Measurements from ENCODE around the gene GNG14.

Gene GNG14

GRCh38 chr19:12695096-12695495 is 7.3 kb downstream of the GNG14 start:
- TF ChIP-seq CTCF (IDR thresholded peaks at IDR 0.05; ENCODE audit: low read length) (no peak), EZH2 (IDR thresholded peaks at IDR 0.05; ENCODE audit: borderline replicate concordance, low read length) (no peak)
- Histone ChIP-seq H3K4me3 (ENCODE audit: low read depth, low read length, poor library complexity, severe bottlenecking) (peak overlapping the region; percentile 80), H3K9ac (ENCODE audit: low read length) (peak overlapping the region; percentile 72; the same call in 1 of the 2 replicates), H3K27ac (ENCODE audit: low read depth, low read length, poor library complexity, severe bottlenecking) (no peak overlapping the region), H3K79me2 (ENCODE audit: insufficient read depth, low read length) (no peaks in the 10 kb centered on the region), H3K4me2 (ENCODE audit: low read length) (peak overlapping the region; percentile 89; the same call in 1 of the 2 replicates), H3K9me2 (ENCODE audit: low read depth, low read length) (no peaks in the 10 kb centered on the region), H4K20me1 (ENCODE audit: insufficient read depth, low read length) (no peaks in the 10 kb centered on the region), H3K27me3 (ENCODE audit: insufficient read depth, low read length) (no peaks in the 10 kb centered on the region), H3K4me1 (ENCODE audit: insufficient read depth, low read length, severe bottlenecking) (peaks cover 20% of the 10 kb centered on the region), H3K9me3 (ENCODE audit: low read length) (no peaks in the 10 kb centered on the region), H3K36me3 (ENCODE audit: insufficient read depth, low read length) (peaks cover 19% of the 10 kb centered on the region; the same call in 1 of the 2 replicates), H3F3A (ENCODE audit: insufficient read depth, low read length) (peaks cover 7% of the 10 kb centered on the region; the same call in 1 of the 2 replicates), H2AFZ (ENCODE audit: low read length) (no peak overlapping the region)

- Histone ChIP-seq H3K4me3 (ENCODE audit: low read depth, low read length, poor library complexity, severe bottlenecking) (peak overlapping the region; percentile 80), H3F3A (ENCODE audit: insufficient read depth, low read length) (peaks cover 7% of the 10 kb centered on the region; the same call in 1 of the 2 replicates), H2AFZ (ENCODE audit: low read length) (no peak overlapping the region), H3K9ac (ENCODE audit: low read length) (peak overlapping the region; percentile 72), H3K27ac (ENCODE audit: low read depth, low read length, poor library complexity, severe bottlenecking) (no peak overlapping the region), H4K20me1 (ENCODE audit: insufficient read depth, low read length) (no peaks in the 10 kb centered on the region), H3K27me3 (ENCODE audit: insufficient read depth, low read length) (no peaks in the 10 kb centered on the region), H3K4me2 (ENCODE audit: low read length) (peak overlapping the region; percentile 89), H3K9me2 (ENCODE audit: low read depth, low read length) (no peaks in the 10 kb centered on the region), H3K36me3 (ENCODE audit: insufficient read depth, low read length) (peaks cover 22% of the 10 kb centered on the region; the same call in 1 of the 2 replicates), H3K4me1 (ENCODE audit: insufficient read depth, low read length, severe bottlenecking) (peaks cover 20% of the 10 kb centered on the region), H3K79me2 (ENCODE audit: insufficient read depth, low read length) (no peaks in the 10 kb centered on the region), H3K9me3 (ENCODE audit: low read length) (no peaks in the 10 kb centered on the region)
- TF ChIP-seq EZH2 (IDR thresholded peaks at IDR 0.05; ENCODE audit: borderline replicate concordance, low read length) (no peak), CTCF (IDR thresholded peaks at IDR 0.05; ENCODE audit: low read length) (no peak)
Measured at GRCh38 chr19:12695514-12695913, 7.7 kb downstream of the GNG14 start.

GRCh38 chr19:12695997-12696365 is 8.2 kb downstream of the GNG14 start:
- Histone ChIP-seq H2AFZ (ENCODE audit: low read length) (no peak overlapping the region), H3K4me1 (ENCODE audit: insufficient read depth, low read length, severe bottlenecking) (peaks cover 20% of the 10 kb centered on the region), H4K20me1 (ENCODE audit: insufficient read depth, low read length) (no peaks in the 10 kb centered on the region), H3K4me2 (ENCODE audit: low read length) (peak overlapping the region; percentile 89), H3K27me3 (ENCODE audit: insufficient read depth, low read length) (no peaks in the 10 kb centered on the region), H3F3A (ENCODE audit: insufficient read depth, low read length) (peaks cover 7% of the 10 kb centered on the region; the same call in 1 of the 2 replicates), H3K4me3 (ENCODE audit: low read depth, low read length, poor library complexity, severe bottlenecking) (peak overlapping the region; percentile 80), H3K79me2 (ENCODE audit: insufficient read depth, low read length) (no peaks in the 10 kb centered on the region), H3K36me3 (ENCODE audit: insufficient read depth, low read length) (peaks cover 26% of the 10 kb centered on the region), H3K9me2 (ENCODE audit: low read depth, low read length) (no peaks in the 10 kb centered on the region), H3K9ac (ENCODE audit: low read length) (peak overlapping the region; percentile 72), H3K9me3 (ENCODE audit: low read length) (no peaks in the 10 kb centered on the region), H3K27ac (ENCODE audit: low read depth, low read length, poor library complexity, severe bottlenecking) (no peak overlapping the region)
- TF ChIP-seq CTCF (IDR thresholded peaks at IDR 0.05; ENCODE audit: low read length) (no peak), EZH2 (IDR thresholded peaks at IDR 0.05; ENCODE audit: borderline replicate concordance, low read length) (no peak)

All from OCI-LY1 (cell line).